HG03457 (cell line): ENCODE measurements around the gene EHD3.

ENCODE experiments used
- ATAC-seq: cut with Tn5 transposase; IDR thresholded peaks from one replicate; pipeline ENCODE4 v1.9.1; 2021; ENCODE audit warnings: moderate number of reproducible peaks; ENCODE audit not compliant: unreplicated experiment

EHD3 gene

DNA sequence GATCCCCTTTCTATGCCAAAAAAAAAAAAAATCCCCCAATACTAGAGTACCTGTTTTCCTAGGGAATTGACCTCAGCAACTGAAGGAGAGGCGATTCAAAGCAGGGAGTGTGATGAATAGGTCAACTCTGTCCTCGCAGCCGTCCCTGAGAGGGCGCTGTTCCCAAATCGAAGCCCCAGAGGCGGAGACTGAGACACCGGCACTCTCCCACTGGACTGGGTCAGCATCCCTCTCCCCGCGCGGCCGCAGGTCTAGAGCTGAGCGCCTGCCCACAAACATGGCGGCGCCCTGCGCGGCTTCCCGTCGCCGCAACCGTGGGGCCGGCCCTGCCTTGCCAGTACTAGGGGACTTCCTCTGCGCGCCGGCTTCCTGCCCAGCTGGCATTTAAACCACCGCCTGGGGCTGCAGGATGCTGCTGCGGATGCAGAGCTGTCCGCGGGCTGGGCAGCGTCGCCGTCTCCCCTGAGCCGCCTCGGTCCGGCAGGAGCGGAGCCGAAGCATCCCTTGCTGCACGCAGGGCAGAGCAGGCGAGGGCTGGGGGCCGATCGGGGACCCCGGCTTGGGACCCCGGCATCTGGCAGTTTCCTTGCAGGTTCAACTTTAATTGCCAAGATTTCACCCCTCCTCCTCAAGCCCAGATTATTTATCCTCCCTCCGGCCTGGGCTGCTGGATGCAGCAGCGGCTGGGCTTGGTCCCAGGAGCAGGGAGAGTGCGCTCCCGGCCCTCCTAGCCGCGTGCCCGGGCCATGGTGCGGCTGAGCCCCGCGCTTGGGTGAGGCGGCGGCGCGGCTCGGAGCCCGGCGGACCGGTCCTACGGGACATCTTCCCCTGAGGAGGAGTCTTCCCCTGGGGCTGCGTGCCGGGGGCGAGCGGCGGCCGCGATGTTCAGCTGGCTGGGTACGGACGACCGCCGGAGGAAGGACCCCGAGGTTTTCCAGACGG is at the start of gene EHD3:
Gene EHD3, plus strand, starts transcription at position 412 of the 942 bp plus-strand sequence. Its CDS starts 470 bp downstream, at position 882.
- ATAC-seq: peak; percentile 94

DNA sequence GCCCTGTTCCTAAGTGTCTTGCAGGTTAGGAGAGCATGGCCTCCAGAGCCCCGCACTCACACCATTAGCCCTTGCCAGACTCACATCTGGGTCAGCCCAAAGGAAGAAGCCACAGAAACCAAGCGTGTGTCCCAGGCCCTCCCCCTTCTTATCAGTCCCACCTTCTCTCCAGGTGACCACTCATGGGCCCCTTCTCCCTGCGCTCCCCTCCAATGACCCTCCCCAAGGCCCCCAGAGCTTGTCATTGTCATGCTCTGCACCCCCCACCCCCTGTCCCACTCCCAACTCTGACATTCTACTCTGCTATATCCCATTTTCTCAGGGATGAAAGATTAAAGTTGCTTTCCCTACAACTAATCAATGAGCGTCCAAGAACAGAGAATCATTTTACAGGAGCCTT is 46.8 kb upstream of the EHD3 start:
- ATAC-seq: no peak

DNA sequence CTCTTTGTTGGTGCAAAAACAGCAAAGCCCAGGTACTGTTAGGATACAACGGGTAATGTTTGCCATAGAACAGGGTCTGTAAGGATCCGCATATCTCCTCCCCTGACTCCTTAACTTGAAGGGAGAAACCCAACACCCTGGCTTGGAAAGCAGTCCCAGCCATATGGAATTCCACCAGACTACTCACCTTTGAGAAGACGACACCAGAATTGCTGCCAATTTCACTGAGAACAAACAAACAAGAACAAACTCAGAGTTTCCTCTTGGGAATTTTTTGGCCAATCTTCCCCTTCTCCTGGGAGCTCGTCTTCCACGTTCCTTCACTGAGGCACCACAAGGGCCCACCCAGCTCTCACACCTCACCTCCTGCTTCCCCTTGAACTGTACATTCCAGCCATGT is 45.8 kb upstream of the EHD3 start:
- no peak for ATAC-seq

DNA sequence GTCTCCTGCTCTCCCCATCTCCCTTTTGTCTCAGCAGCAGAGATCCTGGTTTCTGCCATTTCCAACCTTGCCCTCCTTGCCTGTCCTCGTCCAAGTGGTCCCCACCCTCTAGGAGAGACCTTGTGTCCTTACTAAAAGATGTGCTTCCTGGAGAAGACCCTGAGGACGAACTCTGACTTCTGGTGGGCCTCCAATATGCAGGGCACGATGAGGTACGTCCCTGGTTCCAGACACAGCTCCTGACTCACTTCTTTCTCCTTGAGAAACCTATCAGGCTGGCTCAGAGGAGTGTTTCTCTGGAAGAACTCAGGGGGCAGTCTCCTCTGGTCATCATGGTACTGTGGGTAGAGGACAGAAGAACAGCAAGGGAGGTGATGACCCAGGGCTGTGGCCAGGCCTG is 44.8 kb upstream of the EHD3 start:
- ATAC-seq: no peak

DNA sequence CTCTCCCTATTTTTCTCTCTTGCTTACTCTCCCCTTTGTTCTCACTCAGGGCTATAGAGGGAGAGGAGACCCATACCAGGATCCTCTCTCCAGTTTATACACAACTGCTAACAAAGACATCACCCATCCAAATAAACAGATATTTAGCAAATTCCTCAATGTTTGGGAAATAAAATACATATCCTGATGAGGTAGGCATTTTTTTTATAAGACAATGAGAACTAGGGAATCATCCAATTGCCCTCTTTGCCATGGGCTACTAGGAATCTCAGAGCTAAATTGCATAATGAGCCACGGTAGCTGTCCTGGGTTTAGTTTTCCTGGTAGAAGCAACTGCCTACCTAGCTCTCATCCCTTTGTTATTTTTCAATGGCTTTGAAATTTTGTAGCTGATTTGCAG is 43.8 kb upstream of the EHD3 start:
- no peak for ATAC-seq

DNA sequence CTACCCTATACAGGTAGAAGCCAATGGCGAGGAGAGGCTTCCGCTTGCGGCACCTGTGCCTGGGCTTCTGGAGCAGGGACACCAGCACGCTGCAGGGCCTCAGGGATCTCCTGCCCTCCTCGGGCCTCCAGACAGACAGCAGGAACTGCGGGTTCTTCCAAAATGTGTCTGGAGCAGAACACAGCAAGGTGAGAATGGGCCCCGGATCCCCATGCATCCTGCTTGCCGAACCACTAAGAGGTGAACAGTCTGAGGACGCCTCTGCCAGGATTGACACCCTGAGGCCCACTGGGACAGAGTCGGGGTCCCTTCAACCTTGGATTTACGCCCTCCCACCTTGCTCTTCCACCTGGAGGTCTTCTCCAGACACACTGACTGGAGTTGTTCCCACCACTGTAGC is 42.0 kb upstream of the EHD3 start:
- no peak for ATAC-seq

DNA sequence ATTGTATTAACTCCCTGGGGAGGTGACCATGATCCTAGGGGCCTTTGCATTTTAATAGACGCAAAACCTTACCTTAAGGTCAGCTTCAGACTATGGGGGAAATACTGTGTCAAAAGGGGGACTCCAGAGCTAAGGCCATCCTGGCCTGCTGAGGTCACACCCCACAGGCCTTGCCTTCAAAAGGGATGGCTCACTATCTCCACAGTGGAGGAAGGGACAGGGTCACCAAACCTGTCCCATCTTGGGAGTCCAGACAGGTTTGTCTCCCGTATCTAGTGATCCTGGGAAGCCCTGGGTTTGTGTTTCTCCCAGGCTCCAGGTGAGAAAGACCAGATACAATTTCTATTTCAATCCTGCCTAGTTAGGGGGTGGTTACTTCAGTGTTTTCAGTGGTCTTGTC is 41.6 kb upstream of the EHD3 start:
- ATAC-seq: no peak

DNA sequence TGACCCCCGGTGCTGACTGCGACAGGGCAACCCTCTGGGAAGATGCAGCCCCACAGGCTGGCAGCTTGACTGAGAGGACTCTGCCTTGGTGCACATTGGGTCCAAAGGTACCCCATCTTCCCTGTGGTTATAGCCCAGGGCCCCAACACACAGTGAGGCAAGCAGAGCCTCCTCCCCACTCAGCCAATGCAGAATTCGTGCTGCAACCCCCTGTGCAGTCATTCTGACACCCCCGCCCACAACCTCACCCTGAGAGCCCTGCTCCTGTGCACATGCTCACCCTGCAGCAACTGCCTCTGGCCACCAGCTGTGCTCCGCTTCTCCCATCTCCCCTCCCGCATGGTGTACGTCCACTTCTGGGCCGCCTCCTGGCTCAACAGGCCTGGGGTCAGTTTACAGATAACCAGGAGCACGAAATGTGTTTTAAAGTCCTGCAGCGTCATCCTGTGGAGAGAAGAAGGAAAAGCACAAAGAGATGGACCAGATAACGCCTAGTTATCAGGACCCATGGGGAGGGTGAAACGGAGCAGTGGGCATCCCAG is 41.0 kb upstream of the EHD3 start:
- no peak for ATAC-seq

DNA sequence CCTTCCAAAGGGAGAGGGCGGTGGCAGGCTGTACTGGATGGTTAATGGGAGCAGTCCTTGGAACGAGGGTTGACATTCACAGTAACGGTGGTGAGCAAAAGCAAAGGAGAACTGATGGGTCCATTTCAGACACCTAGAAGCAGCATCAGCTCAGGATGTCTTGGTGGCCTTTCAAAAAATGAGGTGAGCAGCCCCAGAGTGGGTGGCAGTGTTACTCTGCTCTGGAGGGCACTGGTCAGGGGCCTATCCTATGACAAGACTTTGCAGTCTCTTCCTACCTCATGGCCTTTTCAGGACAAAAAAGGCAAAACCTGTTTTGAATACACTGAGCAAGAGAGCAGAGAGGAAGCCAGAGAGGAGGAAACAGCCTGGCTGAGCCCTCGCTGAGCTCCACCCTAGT is 40.1 kb upstream of the EHD3 start:
- ATAC-seq: no peak

DNA sequence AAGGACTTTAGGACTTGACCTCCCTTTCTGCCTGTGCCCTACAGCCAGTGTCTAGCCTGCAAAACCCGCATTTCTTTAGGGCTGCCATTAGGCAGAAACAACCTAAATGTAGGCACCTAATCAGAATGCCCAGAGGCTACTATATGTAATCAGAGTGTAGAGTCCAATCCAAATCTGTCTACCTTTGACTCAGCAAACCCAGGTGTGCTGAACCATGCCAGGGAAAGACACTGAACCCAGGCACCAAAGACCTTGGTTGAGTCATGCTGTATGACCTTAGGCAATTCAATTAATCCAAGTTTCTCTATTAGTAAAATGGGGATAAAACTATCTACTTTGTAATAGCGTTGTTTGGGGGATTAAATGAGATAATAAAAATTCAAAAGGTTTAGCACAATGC is 37.3 kb upstream of the EHD3 start:
- ATAC-seq: no peak

DNA sequence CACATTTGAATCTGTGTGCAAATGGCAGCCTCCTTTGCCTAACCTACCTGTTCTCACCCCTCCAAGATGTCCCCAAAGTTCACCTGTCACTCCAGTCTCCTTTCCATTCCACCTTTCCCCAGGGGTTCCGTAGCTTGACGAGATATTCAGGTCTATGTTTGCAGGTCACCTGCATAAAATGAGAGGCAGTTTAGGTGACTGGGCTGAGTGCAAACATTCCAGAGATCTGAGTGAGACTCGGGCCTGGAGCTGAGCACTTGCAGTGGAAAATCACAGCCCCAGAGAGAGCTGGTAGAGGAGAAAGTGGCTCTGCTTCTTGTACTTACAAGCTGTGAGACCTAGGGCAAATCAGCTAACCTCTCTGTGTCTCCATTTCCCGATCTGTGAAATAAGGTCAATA is 36.8 kb upstream of the EHD3 start:
- ATAC-seq: no peak

DNA sequence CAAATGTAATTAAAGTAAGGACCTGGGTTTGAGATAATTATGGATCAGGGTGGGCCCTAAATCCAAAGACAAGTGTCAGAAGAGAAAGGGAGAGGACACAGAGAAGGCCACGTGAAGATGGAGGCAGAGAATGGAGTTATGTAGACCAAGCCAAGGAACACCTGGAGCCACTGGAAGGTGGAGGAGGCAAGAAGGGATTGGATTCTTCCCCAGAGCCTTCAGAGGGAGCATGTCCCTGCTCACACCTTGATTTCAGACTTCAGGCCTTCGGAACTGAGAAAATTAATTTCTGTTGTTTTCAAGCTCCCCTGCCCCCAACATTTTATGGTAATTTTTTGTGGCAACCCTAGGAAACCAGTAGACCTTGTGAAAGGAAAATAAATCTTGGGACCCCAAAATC is 36.3 kb upstream of the EHD3 start:
- no peak for ATAC-seq

DNA sequence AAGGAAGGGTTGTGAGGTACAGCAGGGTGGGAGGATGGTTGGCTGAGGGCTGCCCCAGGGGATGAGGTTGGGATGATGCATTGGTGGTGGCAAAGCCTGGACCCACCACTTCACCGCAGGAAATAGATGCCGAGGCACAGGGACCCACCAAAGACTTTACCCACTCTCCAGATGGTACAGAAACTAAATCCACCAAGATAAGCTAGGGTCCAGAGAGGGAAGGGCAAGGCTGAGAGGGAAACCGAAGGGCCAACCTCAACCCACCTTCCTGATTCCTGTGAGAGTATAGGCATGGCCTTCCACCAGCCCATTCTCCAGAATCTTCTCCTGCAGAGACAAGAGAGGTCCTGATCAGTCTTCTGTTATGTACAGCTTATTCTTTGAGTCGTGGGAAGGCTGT is 34.7 kb upstream of the EHD3 start:
- ATAC-seq: no peak

DNA sequence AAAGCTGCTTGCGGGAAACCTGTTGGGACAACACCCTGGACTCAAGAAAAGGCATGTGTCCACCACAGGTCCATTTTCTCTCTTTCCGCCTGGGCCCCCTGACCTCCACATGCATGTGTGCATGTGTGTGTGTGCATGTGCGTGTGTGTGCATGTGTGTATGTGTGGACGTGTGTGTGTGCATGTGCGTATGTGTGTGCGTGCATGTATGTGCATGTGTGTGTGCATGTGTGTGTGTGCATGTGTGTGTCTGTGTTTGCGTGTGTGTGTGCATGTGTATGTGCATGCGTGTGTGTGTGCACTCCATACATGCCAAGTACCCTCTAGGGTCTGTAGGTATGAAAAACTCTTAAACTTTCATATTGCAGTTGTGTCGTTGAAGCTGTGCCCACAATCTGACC is 33.0 kb upstream of the EHD3 start:
- no peak for ATAC-seq

DNA sequence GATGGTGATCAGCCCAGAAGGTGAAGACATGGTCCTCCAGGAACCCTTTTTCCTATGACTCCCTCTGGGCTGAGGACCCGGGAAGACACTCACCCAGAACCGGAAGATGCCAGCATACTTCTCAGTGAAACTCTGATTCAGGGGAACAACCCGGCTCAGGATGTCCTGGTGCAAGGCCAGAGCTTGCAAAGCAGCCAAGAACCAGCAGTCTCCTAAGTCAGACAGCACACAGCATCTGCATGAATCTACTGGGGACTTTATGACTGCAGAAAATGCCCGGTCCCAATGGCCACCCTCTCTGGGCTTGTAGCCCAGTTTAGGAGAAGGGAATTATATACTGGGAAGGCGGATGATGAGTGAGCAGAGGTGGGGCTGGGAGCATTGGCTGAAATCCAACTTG is 31.9 kb upstream of the EHD3 start:
- ATAC-seq: no peak

DNA sequence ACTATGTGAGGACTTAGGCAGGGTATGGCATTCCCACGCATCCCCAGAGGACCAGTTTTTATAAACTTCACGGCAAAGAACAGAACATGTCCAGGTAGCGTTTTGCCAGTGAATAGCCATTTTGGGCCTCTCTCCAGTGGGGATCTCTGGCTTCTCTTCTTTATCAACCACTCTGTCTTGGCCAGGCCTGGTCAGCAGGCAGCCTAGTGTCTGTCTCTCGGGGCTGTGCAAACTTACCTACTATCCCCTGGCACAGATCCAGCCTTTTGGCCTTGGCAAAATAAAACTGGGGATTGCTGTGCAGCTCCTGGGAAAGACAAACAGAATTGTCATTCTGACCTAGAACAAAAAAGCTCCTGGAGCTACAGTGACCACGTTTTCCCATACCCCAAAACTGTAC is 31.1 kb upstream of the EHD3 start:
- no peak for ATAC-seq

DNA sequence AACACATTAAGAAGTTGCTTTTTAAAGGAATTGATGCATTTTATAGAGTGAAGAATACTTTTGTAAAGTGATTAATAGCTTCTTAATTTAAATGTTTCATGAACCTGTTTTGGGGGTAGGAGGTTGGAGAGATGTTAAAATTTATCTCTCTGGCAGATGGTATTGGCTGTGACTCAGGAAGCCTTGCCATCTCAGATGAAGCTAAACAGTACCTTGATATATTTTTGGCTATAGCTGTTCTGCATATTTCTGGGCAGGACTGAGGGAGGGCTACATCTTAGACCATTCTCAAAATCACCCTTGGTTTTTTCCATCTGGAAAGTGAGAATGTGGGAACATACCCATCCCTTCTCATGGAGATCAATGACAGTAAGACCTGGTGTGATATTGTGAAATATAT is 30.0 kb upstream of the EHD3 start:
- ATAC-seq: no peak

DNA sequence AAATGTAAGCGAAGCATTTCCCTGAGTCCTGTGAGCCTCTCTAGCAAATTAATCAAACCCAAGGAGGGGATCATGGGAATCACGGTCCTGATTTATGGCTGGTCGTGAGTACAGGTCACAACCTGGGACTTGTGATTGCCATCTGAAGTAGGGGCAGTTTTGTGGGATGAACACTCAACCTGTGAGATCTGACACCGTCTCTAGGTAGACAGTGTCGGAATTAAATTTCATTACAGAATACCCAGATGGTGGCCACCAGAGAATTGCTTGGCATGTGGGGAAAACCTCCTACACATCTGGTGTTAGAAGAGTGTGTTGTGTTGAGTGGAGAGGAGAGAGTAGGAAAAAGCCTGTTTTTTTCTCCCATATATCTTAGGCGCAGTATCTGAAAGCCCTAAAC is 29.2 kb upstream of the EHD3 start:
- ATAC-seq: no peak

DNA sequence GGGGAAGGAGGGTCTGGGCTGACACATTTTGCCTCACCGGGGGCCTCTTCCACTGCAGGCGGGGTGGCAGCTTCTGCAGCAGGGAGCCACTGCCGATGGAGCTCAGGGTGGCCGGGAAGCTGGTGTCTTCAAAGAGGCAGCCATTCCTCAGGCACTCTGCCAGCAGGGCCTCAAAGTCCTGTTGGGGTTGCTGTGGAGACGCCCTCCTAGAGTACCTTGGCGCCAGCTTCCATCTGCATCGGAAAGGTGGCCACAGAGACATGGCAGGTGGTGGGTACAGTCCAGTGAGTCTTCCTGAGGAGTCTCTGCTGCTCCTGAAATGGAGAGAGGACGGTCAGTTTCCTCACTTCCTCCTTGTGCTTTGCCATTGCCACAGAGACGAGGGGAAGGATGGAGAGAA is 28.8 kb upstream of the EHD3 start:
- ATAC-seq: no peak

DNA sequence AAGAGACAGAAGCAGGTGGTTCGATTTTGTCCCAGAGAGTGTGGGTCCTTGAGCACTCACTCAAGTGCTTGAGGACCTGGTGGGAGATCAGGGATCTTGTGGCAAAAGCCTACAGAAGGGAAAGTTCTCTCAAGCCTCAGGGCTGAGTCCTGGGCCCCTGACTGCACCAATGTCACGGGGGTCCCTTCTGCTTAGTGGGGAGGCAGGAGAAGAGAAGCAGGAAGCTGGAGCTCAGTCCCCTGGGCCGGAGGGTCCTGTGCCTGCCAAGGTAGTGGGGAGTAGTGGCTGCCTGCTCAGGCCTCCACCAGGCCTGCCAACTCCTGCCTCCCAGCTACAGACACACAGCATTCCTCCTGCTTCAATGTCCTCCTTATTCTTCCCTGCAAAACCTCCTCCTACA is 28.3 kb upstream of the EHD3 start:
- ATAC-seq: no peak

DNA sequence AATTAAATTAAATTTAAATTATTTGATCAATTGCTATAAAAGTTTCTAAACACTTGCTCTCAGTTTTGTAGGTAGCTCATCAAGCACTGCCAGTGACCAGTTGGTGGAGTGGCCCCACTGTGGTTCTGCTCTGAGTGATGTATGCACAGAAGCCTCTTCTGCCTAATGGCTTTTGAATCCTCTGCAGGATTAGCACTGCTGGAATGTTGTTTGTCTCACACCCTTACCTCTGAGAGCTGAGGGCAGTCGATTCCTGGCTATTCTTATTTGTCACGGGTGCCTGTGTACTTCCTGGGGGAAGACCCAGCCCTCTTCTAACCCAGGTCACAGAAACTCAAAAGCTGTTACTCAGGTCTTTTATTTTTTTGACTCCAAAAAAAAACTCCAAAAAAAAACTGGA is 26.2 kb upstream of the EHD3 start:
- no peak for ATAC-seq

DNA sequence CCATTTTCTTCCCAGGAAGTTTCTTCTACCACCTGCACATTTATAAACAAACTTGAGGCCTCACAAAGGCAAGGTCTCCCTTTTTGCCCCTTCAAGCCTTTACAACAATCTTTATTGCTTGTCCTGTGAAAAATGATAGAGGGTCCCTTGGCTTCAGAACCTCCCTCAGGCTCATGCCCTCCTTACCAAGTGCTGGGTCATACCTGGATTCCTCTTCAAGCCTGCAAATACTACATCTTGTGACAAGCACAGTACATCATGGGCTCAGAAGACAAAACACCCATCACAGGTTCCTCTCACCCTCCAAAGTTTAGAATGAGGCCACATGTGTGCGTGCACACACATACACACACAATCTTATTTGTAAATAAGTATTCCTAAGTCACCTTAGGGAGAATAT is 25.7 kb upstream of the EHD3 start:
- no peak for ATAC-seq
